GM20000 (cell line): ENCODE data around the gene MST1R.

ENCODE experiments used
- DNase-seq: peaks from one replicate; pipeline ENCODE4 v3.0.0; 2012; ENCODE audit warnings: low spot score
- TF ChIP-seq, protein P1 (sequence below): IDR thresholded peaks from 2 replicates; pipeline ENCODE4 v1.5.1; 2012; ENCODE audit warnings: mild to moderate bottlenecking, control low read depth; ENCODE audit errors: extremely low read depth, missing control alignments

Gene MST1R

DNA sequence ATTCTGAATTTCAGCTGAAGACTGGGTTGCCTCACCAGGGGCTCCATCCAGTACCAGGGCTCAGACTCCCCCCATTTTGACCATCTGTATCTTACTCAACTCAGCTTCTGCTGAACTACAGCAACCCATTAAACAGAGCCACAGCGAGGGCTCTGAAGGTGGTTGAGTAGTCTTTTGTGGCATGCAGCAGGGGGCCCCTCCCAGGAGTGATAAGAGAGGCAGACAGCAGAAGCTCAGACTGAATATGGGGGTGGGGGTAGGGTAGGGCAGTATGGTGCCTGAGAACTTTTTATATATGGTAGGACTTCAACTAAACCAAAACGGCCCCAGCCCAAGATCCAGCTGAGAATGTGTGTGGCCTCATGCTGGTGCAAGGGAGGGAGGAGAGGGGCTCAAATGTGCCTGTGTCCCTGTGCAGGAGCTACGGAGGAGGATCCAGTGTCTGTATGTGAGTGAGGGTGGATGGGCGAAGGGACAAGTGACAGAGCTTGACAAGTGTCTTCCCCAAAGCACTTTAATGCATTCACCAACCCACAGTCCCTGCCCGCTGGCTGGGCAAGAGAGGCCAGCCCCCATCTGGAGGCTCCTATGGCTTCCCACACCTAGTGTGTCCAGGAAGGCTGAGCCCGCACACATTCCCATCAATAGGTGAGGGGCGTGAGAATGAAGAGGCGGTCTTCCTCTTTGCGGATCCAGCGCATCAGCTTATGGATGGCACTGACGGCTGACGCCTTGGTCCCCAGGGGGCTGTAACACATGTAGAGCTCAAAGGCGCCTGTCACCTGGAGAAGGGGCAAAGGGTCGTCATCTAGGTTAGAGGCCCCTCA is 4.9 kb upstream of the MST1R start:
- DNase-seq, result no peak
- TF ChIP-seq, protein P1, sequence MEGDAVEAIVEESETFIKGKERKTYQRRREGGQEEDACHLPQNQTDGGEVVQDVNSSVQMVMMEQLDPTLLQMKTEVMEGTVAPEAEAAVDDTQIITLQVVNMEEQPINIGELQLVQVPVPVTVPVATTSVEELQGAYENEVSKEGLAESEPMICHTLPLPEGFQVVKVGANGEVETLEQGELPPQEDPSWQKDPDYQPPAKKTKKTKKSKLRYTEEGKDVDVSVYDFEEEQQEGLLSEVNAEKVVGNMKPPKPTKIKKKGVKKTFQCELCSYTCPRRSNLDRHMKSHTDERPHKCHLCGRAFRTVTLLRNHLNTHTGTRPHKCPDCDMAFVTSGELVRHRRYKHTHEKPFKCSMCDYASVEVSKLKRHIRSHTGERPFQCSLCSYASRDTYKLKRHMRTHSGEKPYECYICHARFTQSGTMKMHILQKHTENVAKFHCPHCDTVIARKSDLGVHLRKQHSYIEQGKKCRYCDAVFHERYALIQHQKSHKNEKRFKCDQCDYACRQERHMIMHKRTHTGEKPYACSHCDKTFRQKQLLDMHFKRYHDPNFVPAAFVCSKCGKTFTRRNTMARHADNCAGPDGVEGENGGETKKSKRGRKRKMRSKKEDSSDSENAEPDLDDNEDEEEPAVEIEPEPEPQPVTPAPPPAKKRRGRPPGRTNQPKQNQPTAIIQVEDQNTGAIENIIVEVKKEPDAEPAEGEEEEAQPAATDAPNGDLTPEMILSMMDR, result no peak

DNA sequence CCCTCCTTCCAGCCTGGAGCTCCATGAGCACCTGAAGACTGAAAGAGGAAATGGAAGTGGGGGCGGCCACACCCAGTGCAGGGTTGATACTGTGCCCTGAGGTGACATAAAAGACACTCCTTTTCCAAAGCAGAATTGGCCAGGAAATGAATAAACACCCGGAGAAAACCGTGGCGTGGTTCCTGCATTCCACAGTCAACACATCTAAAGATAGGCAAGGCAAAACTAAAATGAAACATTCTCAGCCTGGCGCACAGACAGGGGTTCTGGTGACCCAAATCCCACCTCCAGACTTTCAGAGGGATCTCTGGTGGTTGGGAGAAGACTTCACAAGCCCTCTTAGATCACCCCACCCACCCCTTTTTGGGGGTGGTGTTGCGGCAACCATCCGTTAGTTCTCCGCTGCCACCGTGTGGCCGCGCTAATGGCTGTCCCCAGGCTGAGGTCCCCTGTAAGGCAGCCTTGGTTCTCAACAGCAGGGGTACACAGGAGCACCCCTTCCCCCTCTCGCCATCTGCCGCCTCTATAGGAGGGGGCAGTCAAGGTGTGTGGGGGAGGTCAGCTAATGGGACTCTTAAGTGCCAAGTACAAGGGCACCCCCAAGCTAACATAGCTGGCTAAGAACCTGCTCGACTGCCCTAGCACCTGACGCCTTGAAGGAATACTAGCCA is 2.5 kb upstream of the MST1R start:
- DNase-seq, result peak; percentile 83

DNA sequence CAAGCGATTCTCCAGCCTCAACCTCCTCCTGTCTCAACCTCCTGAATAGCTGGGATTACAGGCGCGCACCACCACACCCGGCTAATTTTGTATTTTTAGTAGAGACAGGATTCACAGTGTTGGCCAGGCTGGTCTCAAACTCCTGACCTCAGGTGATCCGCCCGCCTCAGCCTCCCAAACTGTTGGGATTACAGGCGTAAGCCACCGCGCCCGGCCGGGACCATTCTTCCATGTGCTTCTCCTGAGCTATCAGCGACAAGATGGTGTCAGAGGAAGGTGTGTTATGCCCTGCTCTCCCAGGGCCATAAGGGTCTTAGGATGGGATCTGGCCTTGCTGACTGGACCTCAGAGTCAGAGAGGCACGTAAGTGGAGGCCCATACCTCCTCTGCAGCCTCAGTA is 775 bp upstream of the MST1R start:
- DNase-seq, result peak; percentile 40

More for the DNA sequence above, 2.5 kb upstream of the MST1R start:
- TF ChIP-seq, protein P1, result no peak

DNA sequence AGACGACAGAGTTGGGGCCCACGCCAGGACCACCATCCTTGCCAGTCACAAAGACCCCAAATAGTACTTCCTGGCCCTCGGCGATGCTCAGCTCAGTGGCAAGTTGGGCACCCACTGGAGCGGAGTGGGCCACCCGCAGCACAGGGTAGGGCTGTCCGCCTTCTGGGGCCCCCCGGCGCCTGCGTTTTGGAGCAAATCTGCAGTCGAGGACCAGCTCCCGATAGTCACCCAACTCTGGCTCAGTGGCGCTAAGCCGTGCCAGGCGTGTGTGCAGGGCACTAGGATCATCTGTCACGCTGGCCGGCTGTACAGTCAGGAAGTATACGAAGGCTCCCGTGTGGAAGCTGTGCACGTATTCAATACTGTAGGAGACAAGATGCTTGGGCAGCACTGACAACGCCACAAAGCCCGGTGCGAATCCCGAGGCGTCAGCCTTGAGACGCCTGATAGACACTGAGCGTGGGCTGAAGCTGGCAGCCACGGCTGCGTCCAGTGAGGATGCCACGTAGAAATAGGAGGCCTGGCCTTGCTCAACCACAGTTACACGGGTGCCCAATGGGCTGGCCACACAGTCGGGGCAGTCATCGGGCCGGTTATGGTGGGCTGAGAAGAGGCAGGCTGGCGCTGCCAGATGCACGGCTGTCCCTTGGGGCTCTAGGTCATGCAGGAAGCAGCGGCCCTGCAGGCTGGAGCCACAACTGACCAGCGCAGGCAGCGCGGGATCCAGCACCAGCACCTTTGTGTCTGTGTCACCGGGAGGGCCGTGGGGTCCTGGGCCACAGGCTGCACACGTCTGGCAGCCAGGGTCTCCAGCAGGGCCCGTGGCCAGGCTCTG is 945 bp downstream of the MST1R start:
- TF ChIP-seq, protein P1, result no peak

DNA sequence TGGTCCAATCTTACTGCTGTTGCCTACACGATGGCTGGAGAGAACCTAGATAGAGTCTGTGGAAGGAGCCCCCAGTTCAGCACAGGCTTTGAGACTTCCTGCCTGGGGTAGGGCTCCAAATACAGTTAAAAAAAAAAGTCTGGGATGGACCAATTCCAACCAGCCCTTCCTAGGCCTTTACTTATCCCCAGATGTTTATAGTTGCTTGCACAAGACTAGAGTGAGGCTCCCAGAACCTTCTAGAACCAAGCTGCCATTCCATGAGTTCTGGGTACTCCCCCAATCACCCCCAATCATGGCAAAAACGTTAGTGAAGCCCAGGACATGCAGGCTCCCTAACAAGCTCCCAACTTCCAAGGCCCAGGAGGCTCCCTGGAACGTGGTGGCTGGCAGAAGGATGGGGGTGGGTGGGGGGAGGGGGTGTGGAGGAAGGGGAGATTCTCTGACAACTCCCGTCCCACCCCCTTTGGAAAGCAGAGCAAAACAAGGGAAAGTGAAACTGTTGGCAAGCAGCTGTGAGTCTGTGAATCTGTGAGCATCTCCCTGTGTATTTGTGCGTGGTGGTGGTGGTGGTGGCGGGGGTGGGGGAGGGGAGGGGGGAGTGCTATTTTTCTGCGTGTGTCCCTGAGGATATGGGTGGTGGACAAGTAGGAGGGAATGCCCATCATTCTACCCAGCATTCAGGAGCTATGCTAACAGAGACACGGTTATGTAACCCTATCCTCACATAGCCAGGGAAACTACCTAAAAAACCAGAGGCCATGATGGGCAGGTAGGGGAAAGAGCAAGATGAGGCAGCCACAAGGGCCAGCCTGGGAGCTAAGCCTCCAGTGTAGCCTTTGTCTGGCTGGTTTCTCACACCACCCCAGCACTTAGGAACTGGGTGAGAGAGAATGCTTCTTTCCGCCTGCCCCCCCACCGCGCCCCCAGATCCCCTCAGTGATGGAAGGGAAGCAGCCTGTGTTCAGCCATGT is 2.0 kb downstream of the MST1R start:
- TF ChIP-seq, protein P1, result no peak
- DNase-seq, result peak; percentile 66

More for the DNA sequence above, 945 bp downstream of the MST1R start:
- no peak for DNase-seq

DNA sequence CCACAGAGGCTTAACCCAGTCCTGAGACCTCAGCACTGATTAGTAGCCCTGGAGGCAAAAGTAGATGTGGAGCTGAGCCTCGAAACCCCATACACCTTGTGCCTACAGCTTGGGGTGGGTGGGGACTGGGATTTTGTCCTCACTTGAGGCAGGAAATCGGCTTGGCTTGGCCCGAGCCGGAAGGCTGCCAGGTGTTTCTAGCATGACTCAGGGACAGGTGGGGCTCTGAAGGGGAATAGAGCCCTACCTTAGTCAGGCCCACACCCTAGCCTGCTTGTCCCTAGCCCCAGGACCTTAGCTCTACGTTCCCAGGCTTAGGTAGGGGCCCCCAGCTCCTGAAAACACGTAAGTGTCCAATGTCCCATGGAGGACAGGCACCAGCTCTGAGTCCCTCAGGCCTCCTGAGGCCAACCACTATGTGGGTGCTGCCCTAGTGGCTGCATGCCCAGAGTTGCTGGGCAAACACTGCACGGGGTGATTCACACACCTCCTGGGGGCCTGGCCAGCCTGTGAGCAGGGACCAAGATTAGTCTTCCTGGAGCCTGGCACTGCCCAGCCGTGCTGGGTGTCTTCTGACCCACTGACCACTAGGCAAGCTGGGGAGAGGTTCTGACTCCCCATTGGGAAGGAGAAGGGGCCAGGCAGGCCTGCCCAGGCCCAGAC is 3.1 kb downstream of the MST1R start:
- TF ChIP-seq, protein P1, result no peak
- DNase-seq, result no peak
